PC-9 (cell line): ENCODE data around the gene ERBB2. TPM values are rescaled to one million over a fixed set of nuclear protein-coding genes. Genes with fewer than 3 reads are reported as not detected.

Experiments used
- BruUV-seq: library from RNA; stranded (reverse); fragments of 400-500 nt; replicated peaks from 2 replicates; lab custom pipeline; 2021; lab: Mats Ljungman, UMichigan
- CTCF ChIA-PET: fragments of 300-600 bp; sonication (Branson Sonifier 250); formaldehyde crosslinking; loops from one replicate; lab custom pipeline; 2022; ENCODE audit warnings: antibody characterized with exemption; lab: Charles Lee
- POLR2A ChIA-PET: fragments of 300-600 bp; sonication (Branson Sonifier 250); formaldehyde crosslinking; loops from one replicate; lab custom pipeline; 2022; ENCODE audit warnings: antibody characterized with exemption; ENCODE audit not compliant: unreplicated experiment; lab: Charles Lee
- DNase-seq, 2 experiments: peaks; one replicate each; pipeline versions ENCODE4 v3.0.0 to v3.0.0-alpha.2; 2015 to 2022; ENCODE audit warnings: mixed read lengths in 1 of 2
- H2AFZ ChIP-seq: fragments of 200-600 bp; sonication (generic); 2 replicates; pipeline ENCODE4 v1.8.1; 2017; ENCODE audit warnings: antibody characterized with exemption
- H3F3A ChIP-seq: fragments of 200-600 bp; sonication (generic); 2 replicates; pipeline ENCODE4 v1.8.1; 2017; ENCODE audit warnings: antibody characterized with exemption, mild to moderate bottlenecking, low read depth; ENCODE audit not compliant: insufficient read depth
- H3K27ac ChIP-seq: fragments of 200-600 bp; sonication (generic); 2 replicates; pipeline ENCODE4 v1.6.1; 2016; ENCODE audit warnings: mixed run types
- H3K27me3 ChIP-seq: fragments of 200-600 bp; sonication (generic); 2 replicates; pipeline ENCODE4 v1.6.1; 2016; ENCODE audit warnings: low read depth, mixed run types; ENCODE audit not compliant: insufficient read depth
- H3K36me3 ChIP-seq: fragments of 200-600 bp; sonication (generic); 2 replicates; pipeline ENCODE4 v1.6.1; 2016; ENCODE audit warnings: low read depth, mixed run types
- H3K4me1 ChIP-seq: fragments of 200-600 bp; sonication (generic); replicated peaks from 2 replicates; pipeline ENCODE4 v1.6.1; 2016; ENCODE audit warnings: mixed run types; ENCODE audit not compliant: insufficient read depth
- H3K4me2 ChIP-seq: fragments of 200-600 bp; sonication (generic); 2 replicates; pipeline ENCODE4 v1.6.1; 2017; ENCODE audit warnings: mixed run types
- H3K4me3 ChIP-seq: fragments of 200-600 bp; sonication (generic); 2 replicates; pipeline ENCODE4 v1.6.1; 2016; ENCODE audit warnings: mixed run types
- H3K79me2 ChIP-seq: fragments of 200-600 bp; sonication (generic); 2 replicates; pipeline ENCODE4 v1.6.1; 2017; ENCODE audit warnings: low read depth, mixed run types
- H3K9me2 ChIP-seq: fragments of 200-600 bp; sonication (generic); 2 replicates; pipeline ENCODE4 v1.8.1; 2017; ENCODE audit warnings: mild to moderate bottlenecking; ENCODE audit not compliant: insufficient read depth
- H3K9me3 ChIP-seq: fragments of 200-600 bp; sonication (generic); 2 replicates; pipeline ENCODE4 v1.8.1; 2016; ENCODE audit warnings: low read depth; ENCODE audit not compliant: insufficient read depth
- H4K20me1 ChIP-seq: fragments of 200-600 bp; sonication (generic); 2 replicates; pipeline ENCODE4 v1.8.1; 2017; ENCODE audit not compliant: insufficient read depth
- CTCF ChIP-seq: fragments of 200-600 bp; sonication (generic); conservative IDR thresholded peaks from 2 replicates; pipeline ENCODE4 v1.6.1; 2017; ENCODE audit warnings: mixed run types, antibody characterized with exemption, mild to moderate bottlenecking, moderate library complexity
- EZH2 ChIP-seq: fragments of 200-600 bp; sonication (generic); IDR thresholded peaks from 2 replicates; pipeline ENCODE4 v1.8.0; 2017; ENCODE audit warnings: antibody characterized with exemption, low read depth
- intact Hi-C: fragments of 100-400 bp; cut with micrococcal nuclease; formaldehyde crosslinking; loops from one replicate; pipeline ENCODE4 v1.10.0; 2022; ENCODE audit not compliant: unreplicated experiment
- total RNA-seq: library from RNA; stranded (reverse); gene quantifications from 2 replicates; pipeline ENCODE4 v1.2.3, GENCODE V29; 2021

ERBB2 gene
- total RNA-seq, 1 experiment from 2014 or later = 90.6 TPM

- peaks cover 15% of the 10 kb centered on the region; the same call in 1 of the 2 replicates for H3K36me3 ChIP-seq
- no peaks in the 10 kb centered on the region for H3K27me3 ChIP-seq
- H3K4me3 ChIP-seq = no peak overlapping the region
- H4K20me1 ChIP-seq = no peaks in the 10 kb centered on the region
- no peak overlapping the region for H3K4me2 ChIP-seq
- H3K9me2 ChIP-seq = no peaks in the 10 kb centered on the region
- POLR2A ChIA-PET = no interaction called here
- no peak overlapping the region for H2AFZ ChIP-seq
- BruUV-seq = no TSS peak
- TF ChIP-seq EZH2 = no peak
- TF ChIP-seq CTCF = no peak
- peaks cover 21% of the 10 kb centered on the region for H3K79me2 ChIP-seq
- no peaks in the 10 kb centered on the region for H3K9me3 ChIP-seq
- H3F3A ChIP-seq = peaks cover 38% of the 10 kb centered on the region
- H3K4me1 ChIP-seq = peaks cover 16% of the 10 kb centered on the region
- intact Hi-C loops = no loop called here
- CTCF ChIA-PET = no interaction called here
- no peak overlapping the region for H3K27ac ChIP-seq
- no peak for DNase-seq
Observed at GRCh38 chr17:39744836-39745215, 45.0 kb downstream of the ERBB2 start.

- Histone ChIP-seq H3F3A (peaks cover 41% of the 10 kb centered on the region; the same call in 1 of the 2 replicates), H3K79me2 (peaks cover 16% of the 10 kb centered on the region), H2AFZ (no peak overlapping the region), H3K9me3 (no peaks in the 10 kb centered on the region), H3K36me3 (peaks cover 15% of the 10 kb centered on the region; the same call in 1 of the 2 replicates), H3K4me1 (peaks cover 23% of the 10 kb centered on the region), H3K4me2 (no peak overlapping the region), H3K27ac (no peak overlapping the region), H4K20me1 (no peaks in the 10 kb centered on the region), H3K27me3 (no peaks in the 10 kb centered on the region), H3K4me3 (no peak overlapping the region), H3K9me2 (no peaks in the 10 kb centered on the region)
- no peak for DNase-seq
- TF ChIP-seq EZH2 (no peak), CTCF (no peak)
- CTCF ChIA-PET = no interaction called here
- POLR2A ChIA-PET = no interaction called here
- intact Hi-C loops = no loop called here
- no TSS peak for BruUV-seq
Observed at GRCh38 chr17:39745335-39746144, 45.7 kb downstream of the ERBB2 start.

- no peak for TF ChIP-seq CTCF
- TF ChIP-seq EZH2 = no peak
- intact Hi-C loops = no loop called here
- H3K4me3 ChIP-seq = no peak overlapping the region
- BruUV-seq = no TSS peak
- CTCF ChIA-PET = no interaction called here
- H3K4me1 ChIP-seq = peaks cover 25% of the 10 kb centered on the region
- no peak overlapping the region for H3K27ac ChIP-seq
- H4K20me1 ChIP-seq = no peaks in the 10 kb centered on the region
- no peaks in the 10 kb centered on the region for H3K27me3 ChIP-seq
- H3K9me2 ChIP-seq = no peaks in the 10 kb centered on the region
- POLR2A ChIA-PET = no interaction called here
- H3K9me3 ChIP-seq = no peaks in the 10 kb centered on the region
- H2AFZ ChIP-seq = no peak overlapping the region
- peaks cover 11% of the 10 kb centered on the region for H3K79me2 ChIP-seq
- H3K4me2 ChIP-seq = no peak overlapping the region
- H3F3A ChIP-seq = peaks cover 41% of the 10 kb centered on the region; the same call in 1 of the 2 replicates
- H3K36me3 ChIP-seq = peaks cover 15% of the 10 kb centered on the region; the same call in 1 of the 2 replicates
- no peak for DNase-seq
Observed at GRCh38 chr17:39746145-39746461, 46.2 kb downstream of the ERBB2 start.
